Left forelimb (tissue), 1 donor: ENCODE results near the gene AHCYL1.

Experiments used
- DNase-seq: peaks from one replicate; pipeline ENCODE4 v3.0.0-alpha.2; 2018; ENCODE audit warnings: low spot score

AHCYL1 gene

GRCh38 chr1:109977225-109977624 is 7.3 kb upstream of the AHCYL1 start:
- no peak for DNase-seq

GRCh38 chr1:109977657-109978378 is 6.7 kb upstream of the AHCYL1 start:
- no peak for DNase-seq

GRCh38 chr1:109978761-109979488 is 5.6 kb upstream of the AHCYL1 start:
- no peak for DNase-seq

GRCh38 chr1:109979489-109980091 is 5.0 kb upstream of the AHCYL1 start:
- no peak for DNase-seq

- no peak for DNase-seq
These were observed 4.1 kb upstream of the AHCYL1 start for GRCh38 chr1:109980324-109981003.

GRCh38 chr1:109981004-109981335 is 3.6 kb upstream of the AHCYL1 start:
- no peak for DNase-seq

- no peak for DNase-seq
These were observed 980 bp upstream of the AHCYL1 start for GRCh38 chr1:109983380-109984189.

- DNase-seq: peak; percentile 74
These were observed 442 bp upstream of the AHCYL1 start for GRCh38 chr1:109984190-109984455.

GRCh38 chr1:109985247-109986053 is 885 bp downstream of the AHCYL1 start:
- no peak for DNase-seq

GRCh38 chr1:109986054-109986444 is 1.5 kb downstream of the AHCYL1 start:
- DNase-seq: no peak

GRCh38 chr1:109988349-109988914 is 3.9 kb downstream of the AHCYL1 start:
- DNase-seq: no peak

- no peak for DNase-seq
These were observed 5.1 kb downstream of the AHCYL1 start for GRCh38 chr1:109989506-109990301.

- DNase-seq: no peak
These were observed 5.7 kb downstream of the AHCYL1 start for GRCh38 chr1:109990302-109990653.

- no peak for DNase-seq
These were observed 6.9 kb downstream of the AHCYL1 start for GRCh38 chr1:109991400-109991925.

GRCh38 chr1:109993885-109994284 is 9.3 kb downstream of the AHCYL1 start:
- no peak for DNase-seq

GRCh38 chr1:109994654-109995053 is 10.1 kb downstream of the AHCYL1 start:
- DNase-seq: no peak

- no peak for DNase-seq
These were observed 11.0 kb downstream of the AHCYL1 start for GRCh38 chr1:109995536-109995935.

- no peak for DNase-seq
These were observed 11.9 kb downstream of the AHCYL1 start for GRCh38 chr1:109996476-109996875.

GRCh38 chr1:109997204-109997866 is 12.8 kb downstream of the AHCYL1 start:
- no peak for DNase-seq
